ENCODE results near the gene TFIP11.

Gene TFIP11

DNA sequence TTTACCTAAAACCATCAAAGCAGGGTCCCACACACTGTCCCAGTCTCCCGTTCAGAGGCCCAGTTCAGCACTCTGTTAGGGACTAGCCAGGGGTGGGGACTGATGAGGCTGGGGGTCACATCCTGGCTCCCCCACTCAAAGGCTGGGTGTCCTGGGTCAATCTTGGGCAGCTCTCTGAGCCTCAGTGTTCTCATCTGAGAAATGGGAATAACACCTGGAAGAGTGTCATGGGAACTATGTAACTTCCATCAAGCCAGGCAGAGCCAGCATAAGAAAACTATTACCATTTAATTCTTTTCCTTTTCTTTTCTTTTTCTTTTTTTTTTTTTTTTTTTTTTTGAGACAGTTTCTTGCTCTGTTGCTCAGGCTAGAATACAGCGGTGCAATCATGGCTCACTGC, 39.3 kb upstream of the TFIP11 start:
- H3K4me1 ChIP-seq (ENCODE audit: control insufficient read depth, insufficient read depth, low read length, poor library complexity, severe bottlenecking): no peaks in the 10 kb centered on the region
- H3K27me3 ChIP-seq (replicated peaks; ENCODE audit: control insufficient read depth, insufficient read depth, low read length, poor library complexity, severe bottlenecking): no peaks in the 10 kb centered on the region
- no peak overlapping the region for H3K4me3 ChIP-seq (ENCODE audit: insufficient read depth, low read depth, low read length, poor library complexity, severe bottlenecking)
- no peak for DNase-seq
- H3K9me3 ChIP-seq (ENCODE audit: control insufficient read depth, low read length): no peaks in the 10 kb centered on the region
- H3K36me3 ChIP-seq (ENCODE audit: control insufficient read depth, insufficient read depth, low read length): no peaks in the 10 kb centered on the region
- H3K27ac ChIP-seq (ENCODE audit: insufficient read depth, low read length, poor library complexity, severe bottlenecking): no peak overlapping the region

DNA sequence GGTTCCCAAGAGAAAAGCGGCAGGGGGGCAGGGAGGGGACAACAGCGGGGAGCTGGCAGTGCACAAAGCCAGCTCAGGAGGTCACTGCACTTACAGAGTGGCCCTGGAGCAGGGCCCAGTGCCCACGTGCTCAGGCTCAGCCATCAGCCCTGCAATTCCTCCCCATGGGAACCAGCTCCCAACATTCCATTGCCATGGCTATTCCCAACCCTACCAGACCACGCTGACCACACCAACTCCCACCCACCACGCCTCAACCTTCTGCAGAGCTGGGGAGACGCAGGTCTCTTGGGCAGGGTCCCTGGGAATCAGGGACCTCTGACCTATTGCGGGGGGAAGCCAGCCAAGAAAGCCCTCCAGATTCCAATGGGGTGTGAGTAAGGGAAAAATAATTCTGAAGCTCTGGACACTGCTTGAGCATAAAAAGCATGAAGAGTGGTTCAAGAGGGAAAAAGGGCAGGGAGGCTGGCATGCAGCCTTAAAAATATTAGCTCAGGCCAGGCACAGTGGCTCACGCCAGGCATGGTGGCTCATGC, 38.3 kb upstream of the TFIP11 start:
- Histone ChIP-seq H3K4me3 (ENCODE audit: insufficient read depth, low read depth, low read length, poor library complexity, severe bottlenecking) (no peak overlapping the region), H3K27ac (ENCODE audit: insufficient read depth, low read length, poor library complexity, severe bottlenecking) (no peak overlapping the region), H3K36me3 (ENCODE audit: control insufficient read depth, insufficient read depth, low read length) (no peaks in the 10 kb centered on the region), H3K27me3 (replicated peaks; ENCODE audit: control insufficient read depth, insufficient read depth, low read length, poor library complexity, severe bottlenecking) (no peaks in the 10 kb centered on the region), H3K9me3 (ENCODE audit: control insufficient read depth, low read length) (no peaks in the 10 kb centered on the region), H3K4me1 (ENCODE audit: control insufficient read depth, insufficient read depth, low read length, poor library complexity, severe bottlenecking) (no peaks in the 10 kb centered on the region)
- no peak for DNase-seq

DNA sequence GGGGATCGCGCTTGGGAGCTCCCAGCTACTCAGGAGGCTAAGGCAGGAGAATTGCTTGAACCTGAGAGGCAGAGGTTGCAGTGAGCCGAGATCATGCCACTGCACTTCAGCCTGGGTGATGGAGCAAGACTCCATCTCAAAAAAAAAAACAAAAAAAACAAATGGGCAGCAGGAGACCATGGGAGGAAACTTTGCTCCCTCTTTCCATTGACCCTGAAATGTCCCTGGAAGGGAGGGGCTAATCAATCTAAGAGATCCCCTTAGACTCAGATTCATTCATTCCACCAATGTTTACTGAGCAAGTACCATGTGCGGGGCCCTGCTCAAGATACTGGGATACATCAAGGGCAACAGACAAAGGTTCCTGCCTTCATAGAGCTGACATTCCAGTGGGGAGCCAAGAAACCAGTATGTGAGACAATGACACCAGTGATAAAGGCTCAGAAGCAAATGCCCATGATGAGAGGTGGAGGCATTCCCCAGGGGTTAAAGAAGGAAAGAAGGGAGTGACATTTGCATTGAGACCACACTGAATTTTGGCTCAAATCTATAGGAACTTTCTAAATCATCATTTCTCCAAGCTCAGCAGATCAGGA, 37.7 kb upstream of the TFIP11 start:
- DNase-seq: no peak
- H3K4me3 ChIP-seq (ENCODE audit: insufficient read depth, low read depth, low read length, poor library complexity, severe bottlenecking): no peak overlapping the region
- H3K9me3 ChIP-seq (ENCODE audit: control insufficient read depth, low read length): no peaks in the 10 kb centered on the region
- no peaks in the 10 kb centered on the region for H3K27me3 ChIP-seq (replicated peaks; ENCODE audit: control insufficient read depth, insufficient read depth, low read length, poor library complexity, severe bottlenecking)
- no peaks in the 10 kb centered on the region for H3K36me3 ChIP-seq (ENCODE audit: control insufficient read depth, insufficient read depth, low read length)
- H3K27ac ChIP-seq (ENCODE audit: insufficient read depth, low read length, poor library complexity, severe bottlenecking): no peak overlapping the region
- no peaks in the 10 kb centered on the region for H3K4me1 ChIP-seq (ENCODE audit: control insufficient read depth, insufficient read depth, low read length, poor library complexity, severe bottlenecking)

DNA sequence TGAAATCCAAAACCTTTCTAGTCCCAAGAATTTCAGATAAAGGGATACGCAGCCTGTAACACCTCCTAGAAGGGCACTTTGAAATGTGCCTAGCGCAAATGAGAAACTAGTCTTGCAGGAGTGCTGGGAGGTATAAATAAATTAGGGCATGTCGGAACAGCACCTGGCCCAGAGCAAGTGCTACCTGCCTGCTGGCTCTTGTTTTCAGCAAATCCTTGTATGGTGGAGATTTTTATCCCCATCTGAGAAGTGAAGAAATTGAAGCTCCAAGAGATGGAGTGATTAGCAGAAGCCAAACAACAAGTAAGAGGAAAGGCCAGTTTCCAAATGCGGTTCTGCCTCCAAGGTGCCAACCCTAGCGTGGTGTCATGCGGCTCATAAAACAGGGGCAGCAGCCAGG, 36.7 kb upstream of the TFIP11 start:
- no peak for DNase-seq
- Histone ChIP-seq H3K4me3 (ENCODE audit: insufficient read depth, low read depth, low read length, poor library complexity, severe bottlenecking) (no peak overlapping the region), H3K9me3 (ENCODE audit: control insufficient read depth, low read length) (no peaks in the 10 kb centered on the region), H3K27me3 (replicated peaks; ENCODE audit: control insufficient read depth, insufficient read depth, low read length, poor library complexity, severe bottlenecking) (no peaks in the 10 kb centered on the region), H3K27ac (ENCODE audit: insufficient read depth, low read length, poor library complexity, severe bottlenecking) (no peak overlapping the region), H3K4me1 (ENCODE audit: control insufficient read depth, insufficient read depth, low read length, poor library complexity, severe bottlenecking) (no peaks in the 10 kb centered on the region), H3K36me3 (ENCODE audit: control insufficient read depth, insufficient read depth, low read length) (no peaks in the 10 kb centered on the region)

DNA sequence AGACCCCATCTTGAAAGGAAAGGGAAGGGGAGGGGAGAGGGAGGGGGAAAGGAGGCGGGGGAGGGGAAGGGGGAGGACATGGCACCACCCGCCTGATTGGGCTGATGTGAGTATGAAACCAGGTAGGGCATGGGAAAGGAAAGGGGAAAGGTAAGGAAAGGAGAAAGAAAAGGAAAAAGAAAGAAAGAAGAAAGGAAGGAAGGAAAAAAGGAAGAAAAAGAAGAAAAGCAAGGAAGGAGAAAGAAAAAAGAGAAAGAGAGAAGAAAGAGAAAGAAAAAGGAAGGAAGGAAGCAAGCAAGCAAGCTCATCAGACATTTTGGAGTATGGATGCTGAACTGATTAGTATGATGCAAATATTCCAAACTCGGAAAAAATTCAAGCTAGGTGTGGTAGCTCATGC, 36.0 kb upstream of the TFIP11 start:
- peaks cover under 1% of the 10 kb centered on the region for H3K4me1 ChIP-seq (ENCODE audit: control insufficient read depth, insufficient read depth, low read length, poor library complexity, severe bottlenecking)
- H3K27me3 ChIP-seq (replicated peaks; ENCODE audit: control insufficient read depth, insufficient read depth, low read length, poor library complexity, severe bottlenecking): no peaks in the 10 kb centered on the region
- H3K27ac ChIP-seq (ENCODE audit: insufficient read depth, low read length, poor library complexity, severe bottlenecking): no peak overlapping the region
- no peaks in the 10 kb centered on the region for H3K9me3 ChIP-seq (ENCODE audit: control insufficient read depth, low read length)
- H3K4me3 ChIP-seq (ENCODE audit: insufficient read depth, low read depth, low read length, poor library complexity, severe bottlenecking): no peak overlapping the region
- H3K36me3 ChIP-seq (ENCODE audit: control insufficient read depth, insufficient read depth, low read length): no peaks in the 10 kb centered on the region
- no peak for DNase-seq

DNA sequence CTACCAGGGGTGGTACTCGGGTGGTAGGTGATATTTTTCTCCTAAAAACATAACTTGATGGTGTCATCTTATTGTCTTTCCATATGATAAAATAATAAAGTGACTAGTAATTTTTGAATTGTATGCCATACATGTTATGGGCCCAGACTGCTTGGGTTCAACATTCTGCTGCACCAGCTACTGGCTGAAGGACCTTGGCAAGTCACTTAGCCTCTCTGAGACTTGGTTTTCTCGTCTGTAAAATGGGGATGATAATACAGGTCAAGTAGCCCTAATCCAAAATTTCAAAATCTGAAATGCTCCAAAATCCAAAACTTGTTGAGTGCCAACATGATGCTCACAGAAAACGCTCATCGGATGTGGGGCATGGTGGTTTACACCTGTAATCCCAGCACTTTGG, 35.6 kb upstream of the TFIP11 start:
- peaks cover 6% of the 10 kb centered on the region for H3K4me1 ChIP-seq (ENCODE audit: control insufficient read depth, insufficient read depth, low read length, poor library complexity, severe bottlenecking)

DNA sequence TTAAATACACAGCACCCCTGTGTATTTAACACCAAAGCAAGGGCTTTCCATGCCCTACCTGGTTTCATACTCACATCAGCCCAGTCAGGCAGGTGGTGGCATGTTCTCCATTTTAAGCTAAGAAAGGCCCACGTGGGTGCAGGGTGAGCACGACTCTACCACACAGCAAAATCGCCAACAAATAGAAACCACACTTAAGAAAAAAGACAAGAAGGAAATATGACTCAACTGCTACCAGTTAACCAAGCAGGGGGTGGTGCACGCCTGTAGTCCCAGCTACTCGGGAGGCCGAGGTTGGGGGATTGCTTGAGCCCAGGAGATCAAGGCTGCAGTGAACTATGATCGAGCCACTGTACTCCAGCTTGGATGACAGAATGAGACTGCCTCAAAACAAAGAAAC, 35.2 kb upstream of the TFIP11 start:
- DNase-seq: no peak

More for the DNA sequence above, 35.6 kb upstream of the TFIP11 start:
- no peak overlapping the region for H3K4me3 ChIP-seq (ENCODE audit: insufficient read depth, low read depth, low read length, poor library complexity, severe bottlenecking)
- no peak overlapping the region for H3K27ac ChIP-seq (ENCODE audit: insufficient read depth, low read length, poor library complexity, severe bottlenecking)
- H3K27me3 ChIP-seq (replicated peaks; ENCODE audit: control insufficient read depth, insufficient read depth, low read length, poor library complexity, severe bottlenecking): no peaks in the 10 kb centered on the region
- H3K36me3 ChIP-seq (ENCODE audit: control insufficient read depth, insufficient read depth, low read length): no peaks in the 10 kb centered on the region
- no peak for DNase-seq
- H3K9me3 ChIP-seq (ENCODE audit: control insufficient read depth, low read length): no peaks in the 10 kb centered on the region

DNA sequence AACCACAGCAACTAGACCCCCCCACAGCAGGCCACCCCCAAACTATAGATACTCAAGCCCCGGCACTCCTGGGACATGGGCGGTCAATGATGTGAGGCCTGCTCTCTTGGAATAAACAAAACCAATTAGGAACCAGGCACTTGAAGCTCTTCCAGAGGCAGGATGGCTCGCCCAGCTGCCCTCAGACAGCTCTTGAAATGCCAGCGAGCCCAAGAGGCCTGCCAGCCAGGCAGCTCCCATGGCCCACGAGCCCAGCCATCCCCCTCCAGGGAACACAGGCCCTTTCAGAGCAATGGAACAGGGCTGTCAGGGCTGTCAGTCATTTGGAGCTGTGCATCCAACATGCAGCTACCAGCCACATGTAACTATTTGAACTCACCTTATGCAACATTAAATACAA, 34.0 kb upstream of the TFIP11 start:
- Histone ChIP-seq H3K9me3 (ENCODE audit: control insufficient read depth, low read length) (no peaks in the 10 kb centered on the region), H3K36me3 (ENCODE audit: control insufficient read depth, insufficient read depth, low read length) (no peaks in the 10 kb centered on the region), H3K27me3 (replicated peaks; ENCODE audit: control insufficient read depth, insufficient read depth, low read length, poor library complexity, severe bottlenecking) (no peaks in the 10 kb centered on the region), H3K27ac (ENCODE audit: insufficient read depth, low read length, poor library complexity, severe bottlenecking) (no peak overlapping the region), H3K4me1 (ENCODE audit: control insufficient read depth, insufficient read depth, low read length, poor library complexity, severe bottlenecking) (peaks cover 7% of the 10 kb centered on the region), H3K4me3 (ENCODE audit: insufficient read depth, low read depth, low read length, poor library complexity, severe bottlenecking) (no peak overlapping the region)
- no peak for DNase-seq

More for the DNA sequence above, 35.2 kb upstream of the TFIP11 start:
- Histone ChIP-seq H3K4me1 (ENCODE audit: control insufficient read depth, insufficient read depth, low read length, poor library complexity, severe bottlenecking) (peaks cover 7% of the 10 kb centered on the region), H3K27me3 (replicated peaks; ENCODE audit: control insufficient read depth, insufficient read depth, low read length, poor library complexity, severe bottlenecking) (no peaks in the 10 kb centered on the region), H3K27ac (ENCODE audit: insufficient read depth, low read length, poor library complexity, severe bottlenecking) (no peak overlapping the region), H3K4me3 (ENCODE audit: insufficient read depth, low read depth, low read length, poor library complexity, severe bottlenecking) (no peak overlapping the region), H3K9me3 (ENCODE audit: control insufficient read depth, low read length) (no peaks in the 10 kb centered on the region), H3K36me3 (ENCODE audit: control insufficient read depth, insufficient read depth, low read length) (no peaks in the 10 kb centered on the region)

DNA sequence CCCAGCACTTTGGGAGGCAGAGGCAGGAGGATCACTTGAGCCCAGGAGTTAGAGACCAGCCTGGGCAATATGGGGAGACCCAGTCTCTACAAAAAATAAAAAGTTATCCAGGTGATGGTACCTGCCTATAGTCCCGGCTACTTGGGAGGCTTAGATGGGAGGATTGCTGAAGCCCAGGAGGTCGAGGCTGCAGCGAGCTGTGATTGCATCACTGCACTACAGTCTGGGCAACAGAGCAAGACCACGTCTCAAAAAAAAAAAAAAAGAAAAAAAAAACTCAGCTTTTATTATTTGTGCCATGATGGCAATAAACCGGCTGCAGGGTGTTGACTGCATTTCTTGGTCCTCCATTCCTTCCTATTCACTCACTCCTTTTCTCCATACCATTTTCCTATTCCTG, 33.6 kb upstream of the TFIP11 start:
- Histone ChIP-seq H3K27me3 (replicated peaks; ENCODE audit: control insufficient read depth, insufficient read depth, low read length, poor library complexity, severe bottlenecking) (no peaks in the 10 kb centered on the region), H3K27ac (ENCODE audit: insufficient read depth, low read length, poor library complexity, severe bottlenecking) (no peak overlapping the region), H3K36me3 (ENCODE audit: control insufficient read depth, insufficient read depth, low read length) (peaks cover 2% of the 10 kb centered on the region), H3K4me3 (ENCODE audit: insufficient read depth, low read depth, low read length, poor library complexity, severe bottlenecking) (no peak overlapping the region), H3K4me1 (ENCODE audit: control insufficient read depth, insufficient read depth, low read length, poor library complexity, severe bottlenecking) (peaks cover 7% of the 10 kb centered on the region), H3K9me3 (ENCODE audit: control insufficient read depth, low read length) (no peaks in the 10 kb centered on the region)
- DNase-seq: no peak

DNA sequence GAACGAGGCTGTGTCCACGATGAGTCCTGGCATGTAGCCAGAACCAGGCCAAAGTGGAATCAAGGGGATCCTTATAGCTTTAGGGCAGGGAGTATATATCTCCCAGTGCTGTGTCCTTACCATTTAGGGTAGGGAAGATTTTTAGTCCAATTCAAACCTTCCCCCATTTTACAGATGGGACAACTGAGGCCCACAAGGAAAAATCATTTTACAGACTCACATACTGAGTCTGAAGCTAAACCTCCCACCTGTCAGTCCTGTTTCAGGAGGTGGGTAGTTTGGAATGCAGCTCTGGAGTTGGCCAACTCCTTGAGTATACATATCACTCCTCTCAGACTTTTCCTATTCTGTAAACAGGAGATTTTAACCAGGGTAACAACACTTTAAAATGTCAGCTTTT, 33.1 kb upstream of the TFIP11 start:
- H3K27ac ChIP-seq (ENCODE audit: insufficient read depth, low read length, poor library complexity, severe bottlenecking): no peak overlapping the region
- DNase-seq: no peak
- H3K36me3 ChIP-seq (ENCODE audit: control insufficient read depth, insufficient read depth, low read length): peaks cover 7% of the 10 kb centered on the region
- no peaks in the 10 kb centered on the region for H3K27me3 ChIP-seq (replicated peaks; ENCODE audit: control insufficient read depth, insufficient read depth, low read length, poor library complexity, severe bottlenecking)
- no peaks in the 10 kb centered on the region for H3K9me3 ChIP-seq (ENCODE audit: control insufficient read depth, low read length)
- peaks cover 7% of the 10 kb centered on the region for H3K4me1 ChIP-seq (ENCODE audit: control insufficient read depth, insufficient read depth, low read length, poor library complexity, severe bottlenecking)
- H3K4me3 ChIP-seq (ENCODE audit: insufficient read depth, low read depth, low read length, poor library complexity, severe bottlenecking): no peak overlapping the region
